T-helper 17 cell (primary cell): Measurements from ENCODE around the gene USP7. TPM values are rescaled to one million over a fixed set of nuclear protein-coding genes. Genes with fewer than 3 reads are reported as not detected.

ENCODE experiments used
- ATAC-seq: fragments of 150-1000 bp; cut with Tn5 transposase; 2 replicates; pipeline ENCODE4 v1.10.0; 2021; ENCODE audit warnings: mild to moderate bottlenecking, moderate library complexity
- DNase-seq, 3 donors: peaks; one replicate each; pipeline versions ENCODE4 v3.0.0 to v3.0.0-alpha.2; 2020 to 2021
- H3K9me3 ChIP-seq: one replicate; pipeline ENCODE4 v1.7.0; 2013; ENCODE audit warnings: low read length, mild to moderate bottlenecking; ENCODE audit not compliant: control insufficient read depth, poor library complexity, severe bottlenecking
- H3K27ac Mint-ChIP-seq: one replicate; pipeline ENCODE4 v1.8.0; 2022; ENCODE audit warnings: mild to moderate bottlenecking, moderate library complexity, mixed read lengths
- H3K27me3 Mint-ChIP-seq: one replicate; pipeline ENCODE4 v1.8.0; 2022; ENCODE audit warnings: mixed read lengths
- H3K36me3 Mint-ChIP-seq: one replicate; pipeline ENCODE4 v1.8.0; 2022; ENCODE audit warnings: low read depth, mixed read lengths
- H3K4me1 Mint-ChIP-seq: one replicate; pipeline ENCODE4 v1.8.0; 2022; ENCODE audit warnings: mild to moderate bottlenecking, mixed read lengths
- H3K4me3 Mint-ChIP-seq: one replicate; pipeline ENCODE4 v1.8.0; 2022; ENCODE audit warnings: mild to moderate bottlenecking, moderate library complexity, mixed read lengths
- total RNA-seq, 4 donors: library from RNA in 2 of 4; stranded (reverse) in 2 of 4; gene quantifications; one replicate each; pipeline ENCODE4 v1.2.3 and lab custom pipeline; 2022 to 2026

Gene USP7
- total RNA-seq, 2 donors from 2014 or later: 259 to 282 TPM

- ATAC-seq (no peak), DNase-seq (no peak)
- Mint-ChIP-seq H3K4me3 (no peak overlapping the region), H3K4me1 (peaks cover 2% of the 10 kb centered on the region), H3K27ac (no peak overlapping the region), H3K27me3 (peaks cover 4% of the 10 kb centered on the region), H3K36me3 (no peaks in the 10 kb centered on the region)
- no peaks in the 10 kb centered on the region for H3K9me3 ChIP-seq
Observed at GRCh38 chr16:8967132-8967821, 3.6 kb upstream of the USP7 start.

GRCh38 chr16:8966817-8967131, 3.1 kb upstream of the USP7 start:
- DNase-seq: no peak
- H3K9me3 ChIP-seq: no peaks in the 10 kb centered on the region
- H3K27me3 Mint-ChIP-seq: peaks cover 4% of the 10 kb centered on the region
- no peaks in the 10 kb centered on the region for H3K36me3 Mint-ChIP-seq
- H3K27ac Mint-ChIP-seq: no peak overlapping the region
- peaks cover 7% of the 10 kb centered on the region for H3K4me1 Mint-ChIP-seq
- no peak for ATAC-seq
- no peak overlapping the region for H3K4me3 Mint-ChIP-seq

GRCh38 chr16:8964462-8964861, 756 bp upstream of the USP7 start:
- DNase-seq (no peak), ATAC-seq (no peak)
- no peaks in the 10 kb centered on the region for H3K36me3 Mint-ChIP-seq
- H3K4me3 Mint-ChIP-seq: peak overlapping the region; percentile 55
- peaks cover 24% of the 10 kb centered on the region for H3K4me1 Mint-ChIP-seq
- H3K27me3 Mint-ChIP-seq: no peaks in the 10 kb centered on the region
- H3K27ac Mint-ChIP-seq: peak overlapping the region; percentile 53
- H3K9me3 ChIP-seq: no peaks in the 10 kb centered on the region

- Mint-ChIP-seq H3K4me1 (peaks cover 36% of the 10 kb centered on the region), H3K27ac (peak overlapping the region; percentile 96), H3K4me3 (peak overlapping the region; percentile 97), H3K36me3 (no peaks in the 10 kb centered on the region), H3K27me3 (no peaks in the 10 kb centered on the region)
- H3K9me3 ChIP-seq: no peaks in the 10 kb centered on the region
- peak in 2 of 3 donors; percentile 20 to 29 for DNase-seq
- ATAC-seq: no peak
Observed at GRCh38 chr16:8963010-8963820, 491 bp downstream of the USP7 start.

- peak; percentile 46 to 59 (median 52) for DNase-seq
- H3K27me3 Mint-ChIP-seq: no peaks in the 10 kb centered on the region
- ATAC-seq: peak; percentile 61
- peaks cover 42% of the 10 kb centered on the region for H3K4me1 Mint-ChIP-seq
- H3K9me3 ChIP-seq: no peaks in the 10 kb centered on the region
- H3K4me3 Mint-ChIP-seq: peak overlapping the region; percentile 97
- no peaks in the 10 kb centered on the region for H3K36me3 Mint-ChIP-seq
- H3K27ac Mint-ChIP-seq: peak overlapping the region; percentile 96
Observed at GRCh38 chr16:8962393-8963009, 1.2 kb downstream of the USP7 start.

GRCh38 chr16:8961811-8962390, 1.8 kb downstream of the USP7 start:
- Mint-ChIP-seq H3K4me1 (peaks cover 45% of the 10 kb centered on the region), H3K27ac (peak overlapping the region; percentile 96), H3K27me3 (no peaks in the 10 kb centered on the region), H3K36me3 (no peaks in the 10 kb centered on the region), H3K4me3 (peak overlapping the region; percentile 97)
- DNase-seq (no peak), ATAC-seq (no peak)
- H3K9me3 ChIP-seq: no peaks in the 10 kb centered on the region

GRCh38 chr16:8960788-8961109, 3.0 kb downstream of the USP7 start:
- no peaks in the 10 kb centered on the region for H3K27me3 Mint-ChIP-seq
- peak overlapping the region; percentile 96 for H3K27ac Mint-ChIP-seq
- ATAC-seq (no peak), DNase-seq (no peak)
- H3K4me3 Mint-ChIP-seq: peak overlapping the region; percentile 97
- H3K36me3 Mint-ChIP-seq: no peaks in the 10 kb centered on the region
- H3K9me3 ChIP-seq: no peaks in the 10 kb centered on the region
- H3K4me1 Mint-ChIP-seq: peaks cover 50% of the 10 kb centered on the region

GRCh38 chr16:8959921-8960787, 3.6 kb downstream of the USP7 start:
- H3K4me1 Mint-ChIP-seq: peaks cover 54% of the 10 kb centered on the region
- DNase-seq (no peak), ATAC-seq (no peak)
- no peaks in the 10 kb centered on the region for H3K36me3 Mint-ChIP-seq
- H3K9me3 ChIP-seq: no peaks in the 10 kb centered on the region
- peak overlapping the region; percentile 97 for H3K4me3 Mint-ChIP-seq
- no peaks in the 10 kb centered on the region for H3K27me3 Mint-ChIP-seq
- peak overlapping the region; percentile 96 for H3K27ac Mint-ChIP-seq

GRCh38 chr16:8958344-8959167, 5.2 kb downstream of the USP7 start:
- ATAC-seq: no peak
- no peaks in the 10 kb centered on the region for H3K36me3 Mint-ChIP-seq

GRCh38 chr16:8957509-8958157, 6.1 kb downstream of the USP7 start:
- Mint-ChIP-seq H3K4me3 (peak overlapping the region; percentile 97), H3K27me3 (no peaks in the 10 kb centered on the region), H3K4me1 (peaks cover 63% of the 10 kb centered on the region), H3K27ac (peak overlapping the region; percentile 96), H3K36me3 (no peaks in the 10 kb centered on the region)
- ATAC-seq (no peak), DNase-seq (no peak)
- H3K9me3 ChIP-seq: no peaks in the 10 kb centered on the region

More at GRCh38 chr16:8958344-8959167, 5.2 kb downstream of the USP7 start:
- DNase-seq: peak in 1 of 3 donors; percentile 22
- Mint-ChIP-seq H3K27ac (peak overlapping the region; percentile 96), H3K4me1 (peaks cover 57% of the 10 kb centered on the region), H3K4me3 (peak overlapping the region; percentile 97), H3K27me3 (no peaks in the 10 kb centered on the region)
- no peaks in the 10 kb centered on the region for H3K9me3 ChIP-seq

GRCh38 chr16:8957063-8957397, 6.7 kb downstream of the USP7 start:
- peak overlapping the region; percentile 63 for H3K4me3 Mint-ChIP-seq
- H3K4me1 Mint-ChIP-seq: peaks cover 62% of the 10 kb centered on the region
- DNase-seq: no peak
- no peak for ATAC-seq
- no peaks in the 10 kb centered on the region for H3K9me3 ChIP-seq
- H3K36me3 Mint-ChIP-seq: no peaks in the 10 kb centered on the region
- peak overlapping the region; percentile 96 for H3K27ac Mint-ChIP-seq
- H3K27me3 Mint-ChIP-seq: no peaks in the 10 kb centered on the region
